Left ventricle myocardium inferior (tissue), 1 donor: ENCODE data around the gene ATP5ME. TPM values are rescaled to one million over a fixed set of nuclear protein-coding genes. Genes with fewer than 3 reads are reported as not detected.
"Not testable (repeated sequence)": the region's sequence is repeated elsewhere in the genome, so short reads cannot be mapped to it uniquely, and the experiment has no call there.

Source experiments
- DNase-seq: peaks from one replicate; pipeline ENCODE4 v3.0.0-alpha.2; 2020
- H3K27ac ChIP-seq: fragments of 200-600 bp; replicated peaks from 2 replicates; pipeline ENCODE4 v1.8.0; 2021
- H3K27me3 ChIP-seq: fragments of 200-600 bp; 2 replicates; pipeline ENCODE4 v1.8.0; 2021; ENCODE audit warnings: low read depth
- H3K36me3 ChIP-seq: fragments of 200-600 bp; 2 replicates; pipeline ENCODE4 v1.8.0; 2021
- H3K4me1 ChIP-seq: fragments of 200-600 bp; 2 replicates; pipeline ENCODE4 v1.8.0; 2021
- H3K4me3 ChIP-seq: fragments of 200-600 bp; 2 replicates; pipeline ENCODE4 v1.8.0; 2021; ENCODE audit warnings: mild to moderate bottlenecking, moderate library complexity
- H3K9me3 ChIP-seq: fragments of 200-600 bp; replicated peaks from 2 replicates; pipeline ENCODE4 v1.8.0; 2021
- CTCF ChIP-seq: fragments of 200-600 bp; IDR thresholded peaks from 2 replicates; pipeline ENCODE4 v1.8.0; 2021; ENCODE audit warnings: antibody characterized with exemption, mild to moderate bottlenecking, borderline replicate concordance
- intact Hi-C: fragments of 100-400 bp; cut with micrococcal nuclease; formaldehyde crosslinking; loops from one replicate; pipeline ENCODE4 v1.11.0; 2022
- total RNA-seq: library from RNA; stranded (reverse); fragmentation: NEBNext Ultra II Directional; extraction: Animal tissue kit (Norgen Biotek cat#: 25700); gene quantifications from one replicate; pipeline ENCODE4 v1.2.1, GENCODE V29; 2021
- donor health status: DM: no; HTN: yes; CAD: no; lungs with severe emphysema.

Gene ATP5ME
- total RNA-seq, 1 donor from 2014 or later: 914 TPM

GRCh38 chr4:707929-708630 lies 34.0 kb upstream of the ATP5ME start:
- peak overlapping the region; percentile 5 for H3K4me3 ChIP-seq

GRCh38 chr4:706834-707598 lies 32.9 kb upstream of the ATP5ME start:
- peaks cover 40% of the 10 kb centered on the region for H3K4me1 ChIP-seq
- no peak for DNase-seq
- no peak for TF ChIP-seq CTCF
- H3K36me3 ChIP-seq: no peaks in the 10 kb centered on the region
- peak overlapping the region; percentile 99 for H3K4me3 ChIP-seq
- intact Hi-C loops: no loop called here
- H3K27ac ChIP-seq: no peak overlapping the region
- no peaks in the 10 kb centered on the region for H3K9me3 ChIP-seq
- no peaks in the 10 kb centered on the region for H3K27me3 ChIP-seq

More at GRCh38 chr4:707929-708630, 34.0 kb upstream of the ATP5ME start:
- intact Hi-C loops: no loop called here
- no peaks in the 10 kb centered on the region for H3K36me3 ChIP-seq
- H3K4me1 ChIP-seq: peaks cover 40% of the 10 kb centered on the region
- no peaks in the 10 kb centered on the region for H3K27me3 ChIP-seq
- no peaks in the 10 kb centered on the region for H3K9me3 ChIP-seq
- no peak for TF ChIP-seq CTCF
- no peak overlapping the region for H3K27ac ChIP-seq
- DNase-seq: no peak

GRCh38 chr4:706083-706633 lies 32.1 kb upstream of the ATP5ME start:
- Histone ChIP-seq H3K27ac (peak overlapping the region; percentile 87), H3K4me3 (peak overlapping the region; percentile 99), H3K4me1 (peaks cover 40% of the 10 kb centered on the region)
- intact Hi-C loops, DNase-seq, H3K27me3 ChIP-seq, H3K36me3 ChIP-seq, H3K9me3 ChIP-seq: not testable (repeated sequence)

GRCh38 chr4:705278-706082 lies 31.4 kb upstream of the ATP5ME start, which contains the start of gene PCGF3:
PCGF3 (plus strand) TSS chr4:705832; CDS start chr4:733681, 27,849 bp downstream.
- intact Hi-C loops: no loop called here
- H3K27me3 ChIP-seq: no peaks in the 10 kb centered on the region
- H3K9me3 ChIP-seq: no peaks in the 10 kb centered on the region
- no peak for TF ChIP-seq CTCF
- H3K27ac ChIP-seq: peak within 1 kb of the TSS; percentile 87
- H3K4me1 ChIP-seq: peaks cover 40% of the 10 kb centered on the region
- peak; percentile 97 for DNase-seq
- no peaks in the 10 kb centered on the region for H3K36me3 ChIP-seq
- H3K4me3 ChIP-seq: peak within 1 kb of the TSS; percentile 99

GRCh38 chr4:704971-705277 lies 30.8 kb upstream of the ATP5ME start:
- peak overlapping the region; percentile 99 for H3K4me3 ChIP-seq
- H3K9me3 ChIP-seq: no peaks in the 10 kb centered on the region
- no peaks in the 10 kb centered on the region for H3K36me3 ChIP-seq
- peaks cover 36% of the 10 kb centered on the region for H3K4me1 ChIP-seq
- no peak for TF ChIP-seq CTCF
- peak overlapping the region; percentile 87 for H3K27ac ChIP-seq
- no peaks in the 10 kb centered on the region for H3K27me3 ChIP-seq
- intact Hi-C loops: no loop called here
- no peak for DNase-seq
